ENCODE data around the gene RFT1.

DNA sequence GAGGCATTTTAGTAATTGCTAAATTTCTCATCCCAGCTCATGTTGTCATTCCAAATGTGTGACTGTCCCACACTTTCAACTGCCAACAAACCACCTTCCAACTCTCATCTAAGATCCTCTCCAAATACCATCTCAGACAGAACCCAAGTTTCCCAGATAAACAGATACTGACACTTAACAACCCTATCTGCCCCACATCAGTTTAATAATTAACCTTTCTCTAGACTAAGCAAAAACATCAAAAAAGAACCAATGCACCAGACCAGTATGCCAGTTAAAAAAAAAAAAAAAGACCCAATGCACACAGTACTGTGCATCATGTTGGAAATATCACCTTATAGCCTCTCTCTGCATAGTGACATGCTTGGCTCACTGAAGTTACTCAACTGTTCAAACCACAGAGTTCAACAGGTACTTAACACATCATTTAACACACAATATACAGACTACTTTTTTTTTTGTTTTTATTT is 89.8 kb downstream of the RFT1 start:
- TF ChIP-seq CTCF (IDR thresholded peaks at IDR 0.05; ENCODE audit: low read length) = no peak
- TF ChIP-seq EZH2 (IDR thresholded peaks at IDR 0.05; ENCODE audit: borderline replicate concordance, low read length) = no peak

Measured in OCI-LY1 (cell line).